AG10803 (cell line): ENCODE results near the gene GP5.

Experiments
- DNase-seq: peaks from one replicate; pipeline ENCODE4 v3.0.0; 2010; ENCODE audit warnings: low read depth
- H3K4me3 ChIP-seq: 2 replicates; pipeline ENCODE4 v1.5.1; 2011; ENCODE audit warnings: mild to moderate bottlenecking, low read length, control low read depth
- TF ChIP-seq, protein P1 (sequence below): conservative IDR thresholded peaks from 2 replicates; pipeline ENCODE4 v1.5.1; 2011; ENCODE audit warnings: mild to moderate bottlenecking, low read length, control low read depth, inconsistent platforms

The GP5 gene

DNA sequence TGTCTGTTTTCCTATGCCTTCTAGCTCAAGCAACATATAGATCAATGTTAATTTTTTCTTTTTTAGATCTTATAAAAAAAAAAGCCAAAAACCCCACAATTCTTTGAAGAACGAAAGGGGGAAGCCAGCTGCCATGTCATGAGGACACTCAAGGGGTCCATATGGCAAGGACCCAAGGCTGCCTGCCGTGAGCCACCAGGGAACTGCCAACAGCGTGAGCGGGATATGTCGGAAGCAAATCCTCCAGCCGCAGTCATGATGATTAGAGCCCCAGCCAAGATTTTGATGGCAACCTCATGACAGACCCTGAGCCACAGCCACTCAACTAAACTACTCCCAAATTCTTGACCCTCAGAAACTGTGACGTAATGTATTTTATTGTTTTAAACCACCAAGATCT, 6.5 kb downstream of the GP5 start:
- no peak overlapping the region for H3K4me3 ChIP-seq
- TF ChIP-seq, protein P1, sequence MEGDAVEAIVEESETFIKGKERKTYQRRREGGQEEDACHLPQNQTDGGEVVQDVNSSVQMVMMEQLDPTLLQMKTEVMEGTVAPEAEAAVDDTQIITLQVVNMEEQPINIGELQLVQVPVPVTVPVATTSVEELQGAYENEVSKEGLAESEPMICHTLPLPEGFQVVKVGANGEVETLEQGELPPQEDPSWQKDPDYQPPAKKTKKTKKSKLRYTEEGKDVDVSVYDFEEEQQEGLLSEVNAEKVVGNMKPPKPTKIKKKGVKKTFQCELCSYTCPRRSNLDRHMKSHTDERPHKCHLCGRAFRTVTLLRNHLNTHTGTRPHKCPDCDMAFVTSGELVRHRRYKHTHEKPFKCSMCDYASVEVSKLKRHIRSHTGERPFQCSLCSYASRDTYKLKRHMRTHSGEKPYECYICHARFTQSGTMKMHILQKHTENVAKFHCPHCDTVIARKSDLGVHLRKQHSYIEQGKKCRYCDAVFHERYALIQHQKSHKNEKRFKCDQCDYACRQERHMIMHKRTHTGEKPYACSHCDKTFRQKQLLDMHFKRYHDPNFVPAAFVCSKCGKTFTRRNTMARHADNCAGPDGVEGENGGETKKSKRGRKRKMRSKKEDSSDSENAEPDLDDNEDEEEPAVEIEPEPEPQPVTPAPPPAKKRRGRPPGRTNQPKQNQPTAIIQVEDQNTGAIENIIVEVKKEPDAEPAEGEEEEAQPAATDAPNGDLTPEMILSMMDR, result no peak
- no peak for DNase-seq

DNA sequence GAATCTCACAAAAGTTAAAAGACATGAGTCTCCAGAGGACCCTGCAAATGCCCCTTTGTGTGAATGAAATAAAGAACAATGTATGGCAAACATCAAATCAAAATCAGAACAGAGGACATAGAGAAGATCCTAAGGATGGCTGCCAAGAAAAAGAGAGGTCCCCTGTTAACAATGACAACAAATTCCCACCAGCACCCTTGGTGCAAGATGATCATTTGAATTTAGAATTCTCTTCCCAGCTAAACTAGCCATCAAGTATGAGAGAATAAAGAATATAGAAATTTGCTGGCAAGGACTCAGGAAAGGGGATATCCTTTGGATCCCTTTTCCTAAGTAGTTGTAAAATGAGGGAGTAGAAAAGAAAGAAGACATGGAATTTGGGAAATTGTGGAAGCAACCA, 8.2 kb downstream of the GP5 start:
- TF ChIP-seq, protein P1, result no peak
- H3K4me3 ChIP-seq, result no peak overlapping the region
- DNase-seq, result no peak

DNA sequence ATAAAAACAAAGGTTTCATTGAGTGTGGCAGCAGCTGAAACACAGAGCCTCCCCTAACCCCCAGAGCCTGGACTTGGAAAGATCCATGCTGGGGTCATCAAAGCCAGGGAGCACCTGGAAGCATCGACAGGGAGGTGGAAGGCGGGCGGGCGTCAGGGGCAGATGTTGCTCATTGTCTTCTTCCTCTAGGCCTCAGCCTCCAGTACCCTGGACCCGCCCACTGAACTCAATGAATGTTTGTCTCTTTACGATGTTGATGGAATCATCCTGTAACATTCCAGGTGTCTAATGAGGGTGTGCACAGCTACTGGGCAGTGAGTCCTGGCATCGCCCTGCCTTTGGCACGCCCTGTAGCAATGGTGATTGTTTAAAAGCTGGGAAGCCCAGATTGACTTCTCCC, 9.8 kb downstream of the GP5 start:
- TF ChIP-seq, protein P1, result no peak
- H3K4me3 ChIP-seq, result no peak overlapping the region
- no peak for DNase-seq

DNA sequence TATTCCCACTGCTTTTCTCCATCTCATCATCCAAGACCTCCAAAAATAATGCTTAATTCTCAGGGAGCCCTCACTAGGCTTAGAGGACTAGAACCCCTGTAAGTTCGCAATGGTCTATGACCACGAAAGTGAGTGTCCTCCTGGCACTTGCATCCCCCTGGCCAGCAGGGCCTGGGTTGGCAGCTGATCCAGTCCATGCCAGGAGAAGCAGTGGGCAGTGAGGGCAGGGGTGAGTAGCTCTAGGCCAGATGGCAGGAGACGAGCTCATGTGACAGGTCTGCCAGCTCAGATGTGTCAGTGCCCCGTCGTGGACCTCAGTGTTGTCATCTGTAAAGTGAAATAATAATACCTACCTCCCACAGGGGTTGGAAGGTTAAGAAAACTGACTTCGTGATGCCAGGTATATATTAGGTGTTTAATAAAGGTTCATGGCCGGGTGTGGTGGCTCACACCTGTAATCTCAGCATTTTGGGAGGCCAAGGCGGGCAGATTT, 11.1 kb downstream of the GP5 start:
- TF ChIP-seq, protein P1, result no peak
- no peak overlapping the region for H3K4me3 ChIP-seq
- DNase-seq, result no peak

DNA sequence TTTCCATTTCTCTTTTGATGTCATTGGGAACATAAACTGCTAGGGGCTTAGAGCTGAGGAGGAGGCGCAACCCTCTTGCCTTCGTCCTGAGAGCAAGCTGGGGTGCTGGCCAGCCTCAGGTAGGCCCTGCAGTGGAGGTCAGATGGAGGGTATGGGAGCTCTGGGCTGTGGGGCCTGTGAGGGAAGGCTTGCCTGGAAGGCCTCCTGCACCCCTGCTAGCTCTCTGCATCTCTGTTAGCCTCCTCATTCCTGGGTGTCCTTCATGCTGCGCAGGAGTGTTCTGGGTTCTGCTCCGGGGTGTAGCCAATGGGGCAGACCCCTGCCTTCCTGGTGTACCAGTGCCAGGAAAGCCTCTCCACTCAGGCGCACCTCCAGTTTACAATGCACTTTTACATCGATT, 11.8 kb downstream of the GP5 start:
- no peak overlapping the region for H3K4me3 ChIP-seq
- DNase-seq, result no peak
- TF ChIP-seq, protein P1, result no peak

DNA sequence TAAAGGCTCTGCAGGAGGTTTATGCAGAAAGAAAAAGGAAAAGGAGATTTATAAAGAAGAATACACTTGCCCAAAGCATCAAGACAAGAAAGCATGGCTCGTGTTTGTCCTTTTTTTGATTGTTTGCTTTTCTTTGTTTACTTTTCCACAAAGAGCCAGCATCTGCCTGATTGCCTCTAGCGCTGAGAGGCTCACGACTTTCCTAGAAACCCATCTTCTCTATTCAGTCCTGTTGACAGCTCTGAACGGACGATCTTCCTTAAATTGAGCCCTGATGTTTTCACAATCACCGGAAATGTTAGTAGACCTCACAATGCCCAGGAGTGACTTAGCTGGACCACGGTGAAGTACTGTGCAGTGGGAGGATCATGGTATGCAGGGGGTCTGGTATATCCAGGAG, 12.4 kb downstream of the GP5 start:
- H3K4me3 ChIP-seq, result no peak overlapping the region
- DNase-seq, result no peak
- TF ChIP-seq, protein P1, result no peak

DNA sequence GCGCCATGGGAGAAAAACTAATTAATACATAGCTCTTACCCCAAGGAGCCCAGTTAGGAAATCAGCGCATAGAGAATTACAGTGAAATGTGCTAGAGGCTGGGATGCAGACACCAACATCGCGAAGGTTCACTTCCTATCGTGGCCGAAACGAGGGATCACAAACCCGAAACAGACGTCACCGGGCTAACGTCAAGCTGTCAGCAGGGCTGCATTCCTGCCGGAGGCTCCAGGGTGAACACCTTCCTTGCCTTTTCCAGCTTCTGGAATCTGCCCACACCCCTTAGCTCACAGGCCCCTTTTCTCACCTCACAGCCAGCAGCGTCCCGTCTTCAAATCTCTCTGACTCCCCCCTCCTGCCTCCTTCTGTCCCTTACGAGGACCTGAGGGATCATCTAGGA, 13.0 kb downstream of the GP5 start:
- H3K4me3 ChIP-seq, result no peak overlapping the region
- no peak for DNase-seq
- TF ChIP-seq, protein P1, result no peak
